Activated naive CD8-positive, alpha-beta T cell treated with anti-CD3 and anti-CD28 coated beads, Interleukin-2, amount 10 ng/mL, durations not matched to agents 7 days and 5 days (primary cell): ENCODE results near the gene LLCFC1. TPM values are rescaled to one million over a fixed set of nuclear protein-coding genes. Genes with fewer than 3 reads are reported as not detected.

Experiments used
- ATAC-seq: fragments of 150-1000 bp; cut with Tn5 transposase; one replicate; pipeline ENCODE4 v1.10.0; 2021; ENCODE audit warnings: low read depth, moderate library complexity
- POLR2A ChIA-PET: fragments of 350-600 bp; sonication (Branson Sonifier 250); formaldehyde crosslinking; loops from one replicate; lab custom pipeline; 2021; ENCODE audit warnings: antibody characterized with exemption; lab: Charles Lee
- DNase-seq: peaks from one replicate; pipeline ENCODE4 v3.0.0; 2021
- H3K27ac Mint-ChIP-seq: one replicate; pipeline ENCODE4 v1.8.0; 2022; ENCODE audit warnings: mild to moderate bottlenecking, mixed read lengths
- H3K27me3 Mint-ChIP-seq: one replicate; pipeline ENCODE4 v1.8.0; 2022; ENCODE audit warnings: mild to moderate bottlenecking, moderate library complexity, mixed read lengths
- H3K36me3 Mint-ChIP-seq: one replicate; pipeline ENCODE4 v1.8.0; 2021; ENCODE audit warnings: mild to moderate bottlenecking, mixed read lengths
- H3K4me1 Mint-ChIP-seq: one replicate; pipeline ENCODE4 v1.8.0; 2021; ENCODE audit warnings: mixed read lengths
- H3K4me3 Mint-ChIP-seq: one replicate; pipeline ENCODE4 v1.8.0; 2022; ENCODE audit warnings: mild to moderate bottlenecking, moderate library complexity, mixed read lengths
- H3K9me3 Mint-ChIP-seq: one replicate; pipeline ENCODE4 v1.8.0; 2021; ENCODE audit warnings: mixed read lengths
- total RNA-seq, 2 experiments: library from RNA; stranded (reverse); gene quantifications; one replicate each; pipeline ENCODE4 v1.2.3, GENCODE V29; 2021

Gene LLCFC1
- total RNA-seq, 2 experiments from 2014 or later: not detected

DNA sequence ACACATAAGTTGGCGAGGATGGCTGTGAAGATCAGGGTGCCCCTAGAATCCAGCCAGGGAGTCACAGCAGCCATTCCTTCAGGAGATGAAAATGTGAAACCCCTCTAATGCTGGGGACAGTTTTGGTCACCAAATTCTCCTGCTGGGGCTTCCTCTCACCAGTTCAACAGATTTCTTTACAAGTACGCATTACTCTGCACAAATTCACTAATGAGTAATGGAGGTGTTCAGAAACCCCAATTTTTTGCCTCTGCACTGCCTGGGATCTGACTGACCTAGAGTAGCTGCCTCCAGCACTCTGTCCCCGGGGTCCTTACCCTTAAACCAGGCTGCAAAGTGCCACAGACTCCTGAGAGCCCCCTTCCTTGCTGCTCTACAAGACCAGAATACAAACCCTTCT lies 21.8 kb upstream of the LLCFC1 start:
- DNase-seq (no peak), ATAC-seq (no peak)
- Mint-ChIP-seq H3K9me3 (no peaks in the 10 kb centered on the region), H3K4me3 (no peak overlapping the region), H3K36me3 (no peaks in the 10 kb centered on the region), H3K4me1 (no peaks in the 10 kb centered on the region), H3K27me3 (peaks cover 19% of the 10 kb centered on the region), H3K27ac (no peak overlapping the region)
- POLR2A ChIA-PET: no interaction called here

- no peaks in the 10 kb centered on the region for H3K9me3 Mint-ChIP-seq
- no peak overlapping the region for H3K27ac Mint-ChIP-seq
- no peak for DNase-seq
- POLR2A ChIA-PET: no interaction called here
- H3K4me3 Mint-ChIP-seq: no peak overlapping the region
- no peak for ATAC-seq
- H3K27me3 Mint-ChIP-seq: peaks cover 19% of the 10 kb centered on the region
- no peaks in the 10 kb centered on the region for H3K4me1 Mint-ChIP-seq
- no peaks in the 10 kb centered on the region for H3K36me3 Mint-ChIP-seq
These were observed 20.4 kb upstream of the LLCFC1 start for GRCh38 chr7:142918901-142919300.

- ATAC-seq (no peak), DNase-seq (no peak)
- Mint-ChIP-seq H3K27ac (no peak overlapping the region), H3K4me3 (no peak overlapping the region), H3K36me3 (no peaks in the 10 kb centered on the region), H3K27me3 (peaks cover 15% of the 10 kb centered on the region), H3K9me3 (no peaks in the 10 kb centered on the region), H3K4me1 (no peaks in the 10 kb centered on the region)
- POLR2A ChIA-PET: no interaction called here
These were observed 19.6 kb upstream of the LLCFC1 start for GRCh38 chr7:142919656-142920055.

GRCh38 chr7:142923391-142923790 lies 15.9 kb upstream of the LLCFC1 start:
- Mint-ChIP-seq H3K36me3 (no peaks in the 10 kb centered on the region), H3K4me3 (no peak overlapping the region), H3K27ac (no peak overlapping the region), H3K9me3 (no peaks in the 10 kb centered on the region), H3K4me1 (no peaks in the 10 kb centered on the region), H3K27me3 (peaks cover 12% of the 10 kb centered on the region)
- DNase-seq (no peak), ATAC-seq (no peak)
- POLR2A ChIA-PET: no interaction called here

- POLR2A ChIA-PET: interaction anchor here (0.7 kb wide), 1 partner anchor 39 kb away, joined by 3 read pairs; no protein-coding TSS in a partner anchor
- no peak for ATAC-seq
- H3K36me3 Mint-ChIP-seq: no peaks in the 10 kb centered on the region
These were observed 13.9 kb upstream of the LLCFC1 start for GRCh38 chr7:142925413-142925812.

GRCh38 chr7:142927085-142927745 lies 12.1 kb upstream of the LLCFC1 start:
- H3K4me1 Mint-ChIP-seq: no peaks in the 10 kb centered on the region
- H3K4me3 Mint-ChIP-seq: no peak overlapping the region
- no peak for ATAC-seq
- POLR2A ChIA-PET: no interaction called here
- no peaks in the 10 kb centered on the region for H3K27me3 Mint-ChIP-seq
- no peak for DNase-seq
- no peak overlapping the region for H3K27ac Mint-ChIP-seq
- no peaks in the 10 kb centered on the region for H3K36me3 Mint-ChIP-seq
- no peaks in the 10 kb centered on the region for H3K9me3 Mint-ChIP-seq

More at GRCh38 chr7:142925413-142925812, 13.9 kb upstream of the LLCFC1 start:
- Mint-ChIP-seq H3K27me3 (peaks cover 9% of the 10 kb centered on the region), H3K4me3 (no peak overlapping the region), H3K27ac (no peak overlapping the region), H3K4me1 (no peaks in the 10 kb centered on the region), H3K9me3 (no peaks in the 10 kb centered on the region)
- DNase-seq: no peak

DNA sequence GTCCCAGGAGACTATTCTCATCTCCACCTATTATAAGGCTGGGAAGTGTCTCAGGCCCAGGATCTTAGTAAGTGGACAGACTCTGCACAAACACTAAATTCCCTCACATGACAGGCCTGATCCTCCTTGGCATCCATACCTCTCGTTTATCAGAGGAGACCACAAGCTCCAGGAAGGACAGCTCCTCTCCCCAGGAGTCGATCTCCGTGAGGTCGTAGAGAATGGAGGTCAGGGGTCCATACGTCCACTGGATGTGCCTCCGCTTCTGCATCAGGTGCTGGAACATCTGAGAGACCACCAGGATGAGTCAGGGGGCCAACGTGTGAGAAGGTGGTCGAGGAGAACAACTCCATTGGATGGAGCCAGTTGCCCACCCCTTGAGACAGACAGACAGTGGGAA lies 11.3 kb upstream of the LLCFC1 start:
- no peaks in the 10 kb centered on the region for H3K36me3 Mint-ChIP-seq
- H3K27me3 Mint-ChIP-seq: no peaks in the 10 kb centered on the region
- H3K27ac Mint-ChIP-seq: no peak overlapping the region
- DNase-seq: no peak
- no peaks in the 10 kb centered on the region for H3K9me3 Mint-ChIP-seq
- H3K4me3 Mint-ChIP-seq: no peak overlapping the region
- ATAC-seq: no peak
- POLR2A ChIA-PET: no interaction called here
- peaks cover 2% of the 10 kb centered on the region for H3K4me1 Mint-ChIP-seq

- no peak for DNase-seq
- Mint-ChIP-seq H3K4me1 (peaks cover 8% of the 10 kb centered on the region), H3K27me3 (no peaks in the 10 kb centered on the region), H3K36me3 (no peaks in the 10 kb centered on the region), H3K27ac (no peak overlapping the region), H3K9me3 (no peaks in the 10 kb centered on the region), H3K4me3 (no peak overlapping the region)
- POLR2A ChIA-PET: no interaction called here
- ATAC-seq: no peak
These were observed 9.1 kb upstream of the LLCFC1 start for GRCh38 chr7:142930126-142930730.

GRCh38 chr7:142932386-142933091 lies 6.7 kb upstream of the LLCFC1 start:
- no peak for ATAC-seq
- Mint-ChIP-seq H3K4me3 (no peak overlapping the region), H3K36me3 (no peaks in the 10 kb centered on the region), H3K27me3 (peaks cover 2% of the 10 kb centered on the region), H3K9me3 (no peaks in the 10 kb centered on the region), H3K27ac (no peak overlapping the region), H3K4me1 (peaks cover 8% of the 10 kb centered on the region)
- POLR2A ChIA-PET: no interaction called here
- DNase-seq: no peak

- Mint-ChIP-seq H3K4me1 (peaks cover 8% of the 10 kb centered on the region), H3K27me3 (peaks cover 2% of the 10 kb centered on the region), H3K4me3 (no peak overlapping the region), H3K9me3 (no peaks in the 10 kb centered on the region), H3K27ac (no peak overlapping the region), H3K36me3 (no peaks in the 10 kb centered on the region)
- POLR2A ChIA-PET: no interaction called here
- DNase-seq: no peak
- ATAC-seq: no peak
These were observed 6.2 kb upstream of the LLCFC1 start for GRCh38 chr7:142933092-142933475.

DNA sequence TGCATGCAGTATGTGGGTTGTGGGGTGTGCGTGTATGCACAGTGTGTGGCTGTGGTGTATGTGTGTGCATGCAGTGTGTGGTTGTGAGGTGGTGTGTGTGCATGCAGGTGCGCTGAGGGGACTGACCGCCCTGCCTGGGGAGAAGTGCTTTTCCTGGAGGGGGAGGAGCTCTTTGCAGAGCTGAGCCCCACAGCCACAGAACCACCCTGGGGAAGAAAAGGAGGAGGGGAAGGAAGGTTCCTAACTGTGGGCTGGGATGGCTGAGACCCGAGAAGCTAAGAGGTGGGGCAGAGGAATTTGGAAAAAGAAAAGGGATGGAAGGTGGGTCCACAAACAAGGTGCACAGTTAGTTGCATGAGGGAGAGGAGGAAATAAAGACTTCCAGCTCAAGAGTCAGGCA lies 5.7 kb upstream of the LLCFC1 start, which contains the start of gene TRPV5:
Gene TRPV5, minus strand, starts transcription at position 123 of the 400 bp plus-strand sequence. CDS start 287 bp downstream, outside the sequence.
- peaks cover 8% of the 10 kb centered on the region for H3K4me1 Mint-ChIP-seq
- H3K27ac Mint-ChIP-seq: no peak within 1 kb of the TSS
- no peak within 1 kb of the TSS for H3K4me3 Mint-ChIP-seq
- ATAC-seq (no peak), DNase-seq (no peak)
- no peaks in the 10 kb centered on the region for H3K9me3 Mint-ChIP-seq
- no peaks in the 10 kb centered on the region for H3K36me3 Mint-ChIP-seq
- POLR2A ChIA-PET: no interaction called here
- H3K27me3 Mint-ChIP-seq: peaks cover 2% of the 10 kb centered on the region

- ATAC-seq (no peak), DNase-seq (no peak)
- H3K36me3 Mint-ChIP-seq: no peaks in the 10 kb centered on the region
- peaks cover 2% of the 10 kb centered on the region for H3K27me3 Mint-ChIP-seq
- no peaks in the 10 kb centered on the region for H3K9me3 Mint-ChIP-seq
- POLR2A ChIA-PET: no interaction called here
- H3K4me3 Mint-ChIP-seq: no peak overlapping the region
- H3K4me1 Mint-ChIP-seq: peaks cover 8% of the 10 kb centered on the region
- H3K27ac Mint-ChIP-seq: no peak overlapping the region
These were observed 5.2 kb upstream of the LLCFC1 start for GRCh38 chr7:142934056-142934455.

DNA sequence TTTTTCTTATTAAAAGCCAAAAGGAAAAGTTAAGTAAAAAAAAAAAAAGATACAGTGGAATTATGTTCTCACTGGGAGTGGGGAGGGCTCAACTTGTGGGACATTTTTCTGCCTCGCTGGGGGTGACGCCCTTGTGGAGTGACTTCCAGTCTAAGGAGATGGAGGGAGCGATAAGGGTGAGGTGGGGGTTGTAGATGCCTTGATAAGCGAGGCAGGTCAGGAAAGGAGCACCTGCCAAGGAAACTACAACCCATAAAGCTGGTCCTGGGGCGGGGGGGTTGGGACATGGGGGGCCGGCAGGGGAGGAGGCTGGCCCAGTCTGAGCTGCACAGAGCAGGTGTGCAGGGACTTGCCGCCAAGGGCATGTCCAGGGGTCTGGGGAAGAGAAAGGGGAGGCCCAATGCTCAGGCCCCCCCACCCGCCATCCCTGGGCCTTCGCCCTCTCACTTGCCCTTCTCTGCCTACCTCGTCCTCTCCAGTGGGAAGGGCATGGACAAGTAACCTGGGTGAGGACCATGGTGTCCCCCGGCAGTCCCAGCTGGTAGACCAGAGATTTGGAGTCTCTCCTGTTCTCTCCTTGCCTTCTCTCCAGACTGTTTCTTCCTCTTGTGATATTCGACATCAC lies 3.2 kb upstream of the LLCFC1 start:
- ATAC-seq (no peak), DNase-seq (no peak)
- Mint-ChIP-seq H3K9me3 (no peaks in the 10 kb centered on the region), H3K36me3 (no peaks in the 10 kb centered on the region), H3K27ac (no peak overlapping the region), H3K4me1 (peaks cover 8% of the 10 kb centered on the region), H3K4me3 (no peak overlapping the region), H3K27me3 (peaks cover 2% of the 10 kb centered on the region)
- POLR2A ChIA-PET: no interaction called here
